Nephron (organoid): Measurements from ENCODE around the gene PTPRCAP.

Experiments
- H3K27ac Mint-ChIP-seq, 3 experiments: 2 replicates each; pipeline ENCODE4 v1.8.0; 2020; ENCODE audit warnings: mixed read lengths in 3 of 3, mild to moderate bottlenecking in 2 of 3, moderate library complexity in 1 of 3
- H3K27me3 Mint-ChIP-seq: 2 replicates; pipeline ENCODE4 v1.8.0; 2021; ENCODE audit warnings: low read depth, mild to moderate bottlenecking, moderate library complexity, mixed read lengths
- H3K36me3 Mint-ChIP-seq: 2 replicates; pipeline ENCODE4 v1.8.0; 2020; ENCODE audit warnings: low read depth, mixed read lengths
- H3K4me1 Mint-ChIP-seq: 2 replicates; pipeline ENCODE4 v1.8.0; 2020; ENCODE audit warnings: mixed read lengths
- H3K4me3 Mint-ChIP-seq, 3 experiments: 2 replicates each; pipeline ENCODE4 v1.8.0; 2020; ENCODE audit warnings: mild to moderate bottlenecking in 3 of 3, mixed read lengths in 3 of 3, moderate library complexity in 2 of 3
- H3K9me3 Mint-ChIP-seq: 2 replicates; pipeline ENCODE4 v1.8.0; 2020; ENCODE audit warnings: mixed read lengths
- TF ChIP-seq, protein P1 (sequence below), 3 experiments: fragments of 200-600 bp; sonication (generic); IDR thresholded peaks; one replicate each; pipeline ENCODE4 v1.5.0; 2021; ENCODE audit warnings: antibody characterized with exemption in 3 of 3; ENCODE audit not compliant: unreplicated experiment in 3 of 3

Gene PTPRCAP

DNA sequence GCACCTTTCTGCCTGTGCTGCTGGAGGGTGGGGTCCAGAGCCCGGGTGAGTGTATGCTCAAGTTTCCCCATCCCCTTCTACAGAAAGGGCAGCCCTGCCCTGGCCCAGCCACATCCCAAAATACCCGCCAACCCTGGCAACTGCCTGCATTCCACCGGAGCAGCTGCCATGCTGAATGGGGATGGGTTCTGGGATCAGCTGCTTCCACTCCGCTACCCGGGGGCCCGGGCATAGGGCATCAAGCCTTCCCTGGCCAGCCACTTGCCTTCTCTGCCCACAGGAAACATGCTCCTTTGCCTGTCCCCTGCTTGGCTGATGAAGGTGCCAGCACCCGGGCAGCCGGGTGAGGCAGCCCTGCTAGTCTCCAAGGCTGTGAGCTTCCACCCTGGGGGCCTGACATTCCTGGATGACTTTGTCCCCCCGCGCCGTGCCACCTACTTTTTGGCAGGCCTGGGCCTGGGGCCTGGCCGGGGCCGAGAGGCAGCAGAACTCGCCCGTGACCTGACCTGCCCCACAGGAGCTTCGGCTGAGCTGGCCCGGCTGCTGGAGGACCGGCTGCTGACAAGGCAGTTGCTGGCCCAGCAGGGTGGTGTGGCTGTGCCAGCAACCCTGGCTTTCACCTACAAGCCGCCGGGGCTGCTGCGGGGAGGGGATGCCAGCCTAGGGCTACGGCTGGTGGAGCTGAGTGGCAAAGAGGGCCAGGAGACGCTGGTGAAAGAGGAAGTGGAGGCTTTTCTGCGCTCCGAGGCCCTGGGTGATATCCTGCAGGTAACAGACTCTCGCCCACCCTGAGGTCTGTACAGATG is 18.8 kb downstream of the PTPRCAP start:
- Mint-ChIP-seq H3K4me1 (peaks cover 19% of the 10 kb centered on the region), H3K36me3 (no peaks in the 10 kb centered on the region), H3K9me3 (no peaks in the 10 kb centered on the region), H3K4me3 (peak overlapping the region in 2 of 3 experiments; percentile 48 to 74), H3K27me3 (peaks cover 33% of the 10 kb centered on the region), H3K27ac (peak overlapping the region in 1 of 3 experiments; percentile 66)
- TF ChIP-seq, protein P1, sequence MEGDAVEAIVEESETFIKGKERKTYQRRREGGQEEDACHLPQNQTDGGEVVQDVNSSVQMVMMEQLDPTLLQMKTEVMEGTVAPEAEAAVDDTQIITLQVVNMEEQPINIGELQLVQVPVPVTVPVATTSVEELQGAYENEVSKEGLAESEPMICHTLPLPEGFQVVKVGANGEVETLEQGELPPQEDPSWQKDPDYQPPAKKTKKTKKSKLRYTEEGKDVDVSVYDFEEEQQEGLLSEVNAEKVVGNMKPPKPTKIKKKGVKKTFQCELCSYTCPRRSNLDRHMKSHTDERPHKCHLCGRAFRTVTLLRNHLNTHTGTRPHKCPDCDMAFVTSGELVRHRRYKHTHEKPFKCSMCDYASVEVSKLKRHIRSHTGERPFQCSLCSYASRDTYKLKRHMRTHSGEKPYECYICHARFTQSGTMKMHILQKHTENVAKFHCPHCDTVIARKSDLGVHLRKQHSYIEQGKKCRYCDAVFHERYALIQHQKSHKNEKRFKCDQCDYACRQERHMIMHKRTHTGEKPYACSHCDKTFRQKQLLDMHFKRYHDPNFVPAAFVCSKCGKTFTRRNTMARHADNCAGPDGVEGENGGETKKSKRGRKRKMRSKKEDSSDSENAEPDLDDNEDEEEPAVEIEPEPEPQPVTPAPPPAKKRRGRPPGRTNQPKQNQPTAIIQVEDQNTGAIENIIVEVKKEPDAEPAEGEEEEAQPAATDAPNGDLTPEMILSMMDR (IDR thresholded peaks at IDR 0.05; ENCODE audit: unreplicated experiment in 3 of 3): no peak

GRCh38 chr11:67417425-67417824 is 20.1 kb downstream of the PTPRCAP start:
- peaks cover 37% of the 10 kb centered on the region for H3K27me3 Mint-ChIP-seq
- H3K4me3 Mint-ChIP-seq: peak overlapping the region in 2 of 3 experiments; percentile 26 to 74
- H3K4me1 Mint-ChIP-seq: peaks cover 31% of the 10 kb centered on the region
- H3K9me3 Mint-ChIP-seq: no peaks in the 10 kb centered on the region
- TF ChIP-seq, protein P1 (IDR thresholded peaks at IDR 0.05; ENCODE audit: unreplicated experiment in 3 of 3): no peak
- H3K27ac Mint-ChIP-seq: no peak overlapping the region
- no peaks in the 10 kb centered on the region for H3K36me3 Mint-ChIP-seq

DNA sequence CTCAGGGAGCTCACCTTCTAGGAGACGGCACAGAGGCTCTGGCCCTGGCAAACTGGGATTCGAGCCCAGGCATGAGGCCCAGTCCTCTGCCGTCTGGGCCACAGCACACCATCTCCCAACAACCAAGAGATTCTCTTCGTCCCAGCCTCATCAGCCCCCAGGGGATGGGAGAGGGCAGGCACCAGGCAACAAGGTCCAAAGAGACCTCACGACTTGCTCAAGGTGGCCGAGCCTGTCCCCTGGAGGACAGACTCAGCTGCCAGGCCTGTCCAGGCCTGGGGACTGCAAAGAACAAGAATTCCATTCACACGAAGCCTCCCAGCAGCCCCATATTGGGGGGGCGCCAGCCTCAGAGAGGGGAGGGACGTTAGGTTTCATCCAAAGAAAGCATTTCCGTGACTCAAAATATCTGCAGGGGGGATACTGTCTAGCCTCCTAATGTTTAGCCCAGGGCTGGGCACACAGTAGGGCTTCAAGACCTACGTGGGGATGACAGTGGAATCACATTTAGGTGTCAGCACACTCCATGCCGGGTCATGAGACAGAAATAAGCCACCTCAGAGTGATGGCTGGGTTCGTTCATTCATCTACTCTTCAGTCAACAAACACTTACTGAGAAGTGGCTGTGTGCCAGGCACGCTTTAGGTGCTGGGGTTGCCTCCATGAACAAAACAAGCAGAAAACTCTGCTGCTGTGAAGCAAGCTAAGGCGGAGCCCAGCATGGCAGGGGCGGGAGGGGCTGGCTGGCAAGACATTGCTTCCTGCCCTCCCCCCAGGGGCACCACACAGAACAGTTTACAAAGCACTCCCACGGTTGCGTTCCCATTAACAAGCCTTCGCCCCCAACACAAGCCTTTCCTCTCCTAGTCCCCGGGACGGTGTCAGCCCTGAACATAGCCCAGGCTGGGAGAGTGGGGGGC is 20.8 kb downstream of the PTPRCAP start:
- H3K27me3 Mint-ChIP-seq: peaks cover 42% of the 10 kb centered on the region
- H3K4me3 Mint-ChIP-seq: peak overlapping the region; percentile 65 to 81 (median 78)
- no peaks in the 10 kb centered on the region for H3K36me3 Mint-ChIP-seq
- H3K4me1 Mint-ChIP-seq: peaks cover 32% of the 10 kb centered on the region
- H3K27ac Mint-ChIP-seq: peak overlapping the region; percentile 63 to 89 (median 67)
- H3K9me3 Mint-ChIP-seq: no peaks in the 10 kb centered on the region
- TF ChIP-seq, protein P1 (IDR thresholded peaks at IDR 0.05; ENCODE audit: unreplicated experiment in 3 of 3): no peak

- Mint-ChIP-seq H3K27ac (peak within 1 kb of the TSS; percentile 63 to 89 (median 67)), H3K9me3 (no peaks in the 10 kb centered on the region), H3K27me3 (peaks cover 49% of the 10 kb centered on the region), H3K4me3 (peak within 1 kb of the TSS; percentile 65 to 81 (median 78)), H3K36me3 (no peaks in the 10 kb centered on the region), H3K4me1 (peaks cover 32% of the 10 kb centered on the region)
- TF ChIP-seq, protein P1 (IDR thresholded peaks at IDR 0.05; ENCODE audit: unreplicated experiment in 3 of 3): no peak
Observed at GRCh38 chr11:67415501-67416304, 21.8 kb downstream of the PTPRCAP start, which contains the start of gene CARNS1. Gene CARNS1, plus strand, starts transcription at chr11:67415678. Its CDS starts 522 bp downstream, at chr11:67416200.

- TF ChIP-seq, protein P1 (IDR thresholded peaks at IDR 0.05; ENCODE audit: unreplicated experiment in 3 of 3): no peak
- H3K27me3 Mint-ChIP-seq: peaks cover 51% of the 10 kb centered on the region
Observed at GRCh38 chr11:67413266-67413849, 24.1 kb downstream of the PTPRCAP start.

More at GRCh38 chr11:67413266-67413849, 24.1 kb downstream of the PTPRCAP start:
- H3K4me3 Mint-ChIP-seq: peak overlapping the region; percentile 23 to 76 (median 35)
- H3K4me1 Mint-ChIP-seq: peaks cover 31% of the 10 kb centered on the region
- peak overlapping the region in 2 of 3 experiments; percentile 63 to 69 for H3K27ac Mint-ChIP-seq
- H3K9me3 Mint-ChIP-seq: no peaks in the 10 kb centered on the region
- H3K36me3 Mint-ChIP-seq: no peaks in the 10 kb centered on the region
